ENCODE data around the gene LYRM2.

DNA sequence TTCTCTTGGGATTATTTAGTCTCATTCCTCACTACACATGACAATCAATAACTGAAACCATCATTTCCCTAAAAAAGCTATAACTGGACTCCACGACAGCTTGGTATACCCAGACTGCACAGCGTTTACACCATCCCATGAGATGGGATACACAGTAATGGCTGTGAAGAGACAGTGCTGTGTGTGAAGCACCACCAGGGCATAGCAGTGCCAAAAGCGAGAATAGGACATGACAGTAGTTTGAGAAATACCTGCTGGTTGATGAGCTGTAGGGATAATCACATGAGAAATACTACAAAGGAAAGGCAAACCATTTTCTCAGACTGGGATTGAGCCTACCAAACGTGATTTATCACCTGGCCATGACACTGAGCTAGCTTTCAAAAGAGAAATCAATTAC lies 22.4 kb upstream of the LYRM2 start:
- TF ChIP-seq, protein P1, sequence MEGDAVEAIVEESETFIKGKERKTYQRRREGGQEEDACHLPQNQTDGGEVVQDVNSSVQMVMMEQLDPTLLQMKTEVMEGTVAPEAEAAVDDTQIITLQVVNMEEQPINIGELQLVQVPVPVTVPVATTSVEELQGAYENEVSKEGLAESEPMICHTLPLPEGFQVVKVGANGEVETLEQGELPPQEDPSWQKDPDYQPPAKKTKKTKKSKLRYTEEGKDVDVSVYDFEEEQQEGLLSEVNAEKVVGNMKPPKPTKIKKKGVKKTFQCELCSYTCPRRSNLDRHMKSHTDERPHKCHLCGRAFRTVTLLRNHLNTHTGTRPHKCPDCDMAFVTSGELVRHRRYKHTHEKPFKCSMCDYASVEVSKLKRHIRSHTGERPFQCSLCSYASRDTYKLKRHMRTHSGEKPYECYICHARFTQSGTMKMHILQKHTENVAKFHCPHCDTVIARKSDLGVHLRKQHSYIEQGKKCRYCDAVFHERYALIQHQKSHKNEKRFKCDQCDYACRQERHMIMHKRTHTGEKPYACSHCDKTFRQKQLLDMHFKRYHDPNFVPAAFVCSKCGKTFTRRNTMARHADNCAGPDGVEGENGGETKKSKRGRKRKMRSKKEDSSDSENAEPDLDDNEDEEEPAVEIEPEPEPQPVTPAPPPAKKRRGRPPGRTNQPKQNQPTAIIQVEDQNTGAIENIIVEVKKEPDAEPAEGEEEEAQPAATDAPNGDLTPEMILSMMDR (IDR thresholded peaks at IDR 0.05) = no peak
- TF ChIP-seq POLR2A (IDR thresholded peaks at IDR 0.05) (no peak), EP300 (IDR thresholded peaks at IDR 0.05) (no peak)

Measured in tibial nerve (tissue), 4 donors.